NCI-H187 (cell line): ENCODE data around the gene TRIO.
"Not testable (repeated sequence)": the region's sequence is repeated elsewhere in the genome, so short reads cannot be mapped to it uniquely, and the experiment has no call there.

ENCODE experiments used
- DNase-seq, 2 experiments: peaks; one replicate each; lab custom pipeline; 2025; lab: John Stamatoyannopoulos, UW

The TRIO gene

GRCh38 chr5:14552017-14552416, 408.9 kb downstream of the TRIO start:
- DNase-seq, result no peak

- DNase-seq, result not testable (repeated sequence)
Observed at GRCh38 chr5:14554288-14554687, 411.1 kb downstream of the TRIO start.

DNA sequence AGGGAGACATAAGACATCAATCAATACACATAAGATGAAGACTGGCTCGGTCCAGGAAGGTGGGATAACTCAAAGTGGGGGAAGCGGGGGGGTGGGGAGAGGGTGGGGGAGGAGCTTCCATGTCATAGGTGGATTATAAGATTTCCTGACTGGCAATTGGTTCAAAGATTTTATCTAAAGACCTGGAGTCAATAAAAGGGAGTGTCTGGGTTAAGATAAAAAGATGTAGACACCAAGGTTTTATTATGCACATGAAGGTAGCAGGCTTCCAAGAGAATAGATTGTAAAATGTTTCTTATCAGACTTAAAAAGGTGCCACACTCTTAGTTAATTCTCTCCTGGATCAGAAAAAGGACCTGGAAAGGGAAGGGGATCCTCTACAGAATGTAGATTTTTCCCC, 412.9 kb downstream of the TRIO start:
- no peak for DNase-seq

GRCh38 chr5:14557203-14557770, 414.1 kb downstream of the TRIO start:
- DNase-seq, result no peak

- no peak for DNase-seq
Observed at GRCh38 chr5:14557791-14558415, 414.8 kb downstream of the TRIO start.
